Suprapubic skin (tissue), 4 donors: ENCODE results near the gene KIAA1671. TPM values are rescaled to one million over a fixed set of nuclear protein-coding genes. Genes with fewer than 3 reads are reported as not detected.
A peak's percentile ranks its signal among the peaks of the same experiment; 100 is the strongest.

Experiments used
- DNase-seq, 2 donors: peaks; one replicate each; pipeline ENCODE4 v3.0.0-alpha.2; 2019; ENCODE audit warnings: low spot score in 2 of 2
- H3K27ac ChIP-seq: fragments of 200-600 bp; sonication (generic); one replicate; pipeline ENCODE4 v1.5.1; 2019
- H3K27me3 ChIP-seq: fragments of 200-600 bp; sonication (generic); one replicate; pipeline ENCODE4 v1.5.1; 2019
- H3K36me3 ChIP-seq: fragments of 200-600 bp; sonication (generic); one replicate; pipeline ENCODE4 v1.5.1; 2019
- H3K4me1 ChIP-seq: fragments of 200-600 bp; sonication (generic); one replicate; pipeline ENCODE4 v1.5.1; 2019
- H3K4me3 ChIP-seq: fragments of 200-600 bp; sonication (generic); one replicate; pipeline ENCODE4 v1.5.1; 2019; ENCODE audit warnings: mild to moderate bottlenecking
- H3K9me3 ChIP-seq: fragments of 200-600 bp; sonication (generic); one replicate; pipeline ENCODE4 v1.5.1; 2019
- EP300 ChIP-seq: sonication (generic); formaldehyde crosslinking; IDR thresholded peaks from one replicate; pipeline ENCODE4 v1.6.1; 2017; ENCODE audit warnings: antibody characterized with exemption
- POLR2A ChIP-seq, 2 donors: fragments of 450-650 bp; IDR thresholded peaks; one replicate each; pipeline ENCODE4 v1.6.1; 2017; ENCODE audit warnings: antibody characterized with exemption in 2 of 2, mild to moderate bottlenecking in 2 of 2, moderate library complexity in 2 of 2
- POLR2AphosphoS5 ChIP-seq, 3 donors: sonication (generic); formaldehyde crosslinking; IDR thresholded peaks; one replicate each; pipeline ENCODE4 v1.6.1; 2017; ENCODE audit warnings: antibody characterized with exemption in 3 of 3
- WGBS: methylation state at CpG from one replicate; pipeline ENCODE4 v1.1.5; 2018; 5-methylcytosine and 5-hydroxymethylcytosine counted together
- total RNA-seq, 4 donors: library from RNA; depleted of rRNA; stranded (reverse); fragments of >200 nt; gene quantifications; one replicate each; pipeline ENCODE4 v1.1.0, GENCODE V29; 2016
- TF ChIP-seq, protein P1 (sequence below), 2 donors: fragments of 200-600 bp in 1 of 2; fragments of 450-650 bp in 1 of 2; sonication (generic) in 1 of 2; IDR thresholded peaks; one replicate each; pipeline ENCODE4 v1.5.1; 2016 to 2019; ENCODE audit warnings: antibody characterized with exemption in 2 of 2, mild to moderate bottlenecking in 1 of 2, moderate library complexity in 1 of 2

Gene KIAA1671
- total RNA-seq, 4 donors from 2014 or later: 74.4 to 116 (median 97.0) TPM

GRCh38 chr22:25162561-25162960 is 210.0 kb downstream of the KIAA1671 start:
- Histone ChIP-seq H3K4me3 (no peak overlapping the region), H3K9me3 (no peaks in the 10 kb centered on the region), H3K27ac (peak overlapping the region; percentile 11), H3K36me3 (no peaks in the 10 kb centered on the region), H3K27me3 (no peaks in the 10 kb centered on the region), H3K4me1 (peaks cover 38% of the 10 kb centered on the region)
- no peak for TF ChIP-seq EP300
- TF ChIP-seq, protein P1, sequence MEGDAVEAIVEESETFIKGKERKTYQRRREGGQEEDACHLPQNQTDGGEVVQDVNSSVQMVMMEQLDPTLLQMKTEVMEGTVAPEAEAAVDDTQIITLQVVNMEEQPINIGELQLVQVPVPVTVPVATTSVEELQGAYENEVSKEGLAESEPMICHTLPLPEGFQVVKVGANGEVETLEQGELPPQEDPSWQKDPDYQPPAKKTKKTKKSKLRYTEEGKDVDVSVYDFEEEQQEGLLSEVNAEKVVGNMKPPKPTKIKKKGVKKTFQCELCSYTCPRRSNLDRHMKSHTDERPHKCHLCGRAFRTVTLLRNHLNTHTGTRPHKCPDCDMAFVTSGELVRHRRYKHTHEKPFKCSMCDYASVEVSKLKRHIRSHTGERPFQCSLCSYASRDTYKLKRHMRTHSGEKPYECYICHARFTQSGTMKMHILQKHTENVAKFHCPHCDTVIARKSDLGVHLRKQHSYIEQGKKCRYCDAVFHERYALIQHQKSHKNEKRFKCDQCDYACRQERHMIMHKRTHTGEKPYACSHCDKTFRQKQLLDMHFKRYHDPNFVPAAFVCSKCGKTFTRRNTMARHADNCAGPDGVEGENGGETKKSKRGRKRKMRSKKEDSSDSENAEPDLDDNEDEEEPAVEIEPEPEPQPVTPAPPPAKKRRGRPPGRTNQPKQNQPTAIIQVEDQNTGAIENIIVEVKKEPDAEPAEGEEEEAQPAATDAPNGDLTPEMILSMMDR (IDR thresholded peaks at IDR 0.05): no peak
- no peak for TF ChIP-seq POLR2AphosphoS5 (IDR thresholded peaks at IDR 0.05)
- no peak for TF ChIP-seq POLR2A (IDR thresholded peaks at IDR 0.05)
- DNase-seq: no peak
- WGBS: 67% methylated on average over 1 of the region's 1 CpG

DNA sequence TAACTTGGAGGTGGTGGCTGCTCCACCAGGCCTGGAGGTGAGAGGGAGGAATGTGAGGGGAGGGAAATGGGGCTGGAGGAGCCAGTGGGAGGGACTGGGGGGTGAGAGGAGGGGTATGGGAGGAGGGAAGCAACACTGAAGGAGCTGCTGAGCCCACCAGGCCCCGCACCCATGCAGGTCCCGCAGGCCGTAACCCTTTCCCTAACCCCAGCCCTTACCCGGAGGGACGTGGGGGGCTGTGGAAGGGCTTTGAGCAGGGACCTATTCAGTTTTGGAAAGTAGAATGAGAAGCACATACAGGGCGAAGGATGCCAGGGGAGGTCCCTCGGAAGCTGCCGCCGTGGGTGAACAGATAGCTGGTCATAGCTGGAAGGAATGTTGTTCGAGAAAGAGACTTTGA is 213.3 kb downstream of the KIAA1671 start:
- peaks cover 19% of the 10 kb centered on the region for H3K4me1 ChIP-seq
- H3K9me3 ChIP-seq: no peaks in the 10 kb centered on the region
- no peak for TF ChIP-seq POLR2A (IDR thresholded peaks at IDR 0.05)
- TF ChIP-seq EP300: no peak
- no peak for TF ChIP-seq POLR2AphosphoS5 (IDR thresholded peaks at IDR 0.05)
- TF ChIP-seq, protein P1 (IDR thresholded peaks at IDR 0.05): no peak
- WGBS: 90% methylated on average over 10 of the region's 10 CpGs
- H3K4me3 ChIP-seq: no peak overlapping the region
- no peaks in the 10 kb centered on the region for H3K27me3 ChIP-seq
- H3K27ac ChIP-seq: peak overlapping the region; percentile 59
- no peak for DNase-seq
- H3K36me3 ChIP-seq: peaks cover 4% of the 10 kb centered on the region

DNA sequence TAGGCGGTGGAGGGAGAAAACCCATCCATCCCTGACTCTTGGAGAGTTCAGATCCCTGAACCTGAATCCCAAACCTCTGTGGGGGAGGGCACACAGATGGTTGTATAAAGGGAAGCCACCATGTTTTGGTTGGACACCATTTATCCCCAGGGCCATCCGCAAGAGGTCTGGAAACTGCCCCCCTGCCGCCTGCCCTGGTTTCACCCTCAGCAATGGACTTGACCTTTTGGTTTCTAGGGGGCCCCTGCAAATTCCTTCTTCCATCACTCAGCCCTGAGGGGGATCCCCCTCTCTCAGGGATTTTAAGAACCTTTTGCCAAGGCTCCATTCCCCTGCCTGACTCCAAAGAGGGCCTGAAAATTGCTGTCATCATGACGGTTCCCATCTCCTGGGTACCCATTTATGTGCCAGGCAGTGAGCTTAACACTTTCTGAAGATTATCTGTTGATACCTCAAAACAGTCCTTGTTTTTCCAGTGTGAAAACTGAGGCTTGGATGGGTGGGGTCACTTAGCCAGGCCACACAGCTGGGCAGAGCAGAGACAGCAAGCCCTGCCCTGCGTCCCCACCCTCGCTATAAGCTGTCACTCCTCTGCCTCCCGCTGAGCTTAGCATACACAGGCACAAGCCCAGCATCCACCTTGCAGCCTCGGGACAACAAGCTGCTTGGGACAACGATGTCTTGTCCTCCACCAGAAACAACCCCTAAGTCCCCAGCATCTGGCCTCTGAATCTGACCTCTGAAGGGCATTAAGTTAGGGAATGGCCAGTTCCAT is 213.9 kb downstream of the KIAA1671 start:
- no peak overlapping the region for H3K27ac ChIP-seq

GRCh38 chr22:25167082-25167481 is 214.6 kb downstream of the KIAA1671 start:
- Histone ChIP-seq H3K27ac (no peak overlapping the region), H3K9me3 (no peaks in the 10 kb centered on the region), H3K4me1 (peaks cover 19% of the 10 kb centered on the region), H3K4me3 (no peak overlapping the region), H3K27me3 (no peaks in the 10 kb centered on the region), H3K36me3 (peaks cover 5% of the 10 kb centered on the region)
- TF ChIP-seq EP300 (no peak), POLR2A (IDR thresholded peaks at IDR 0.05) (no peak)
- TF ChIP-seq, protein P1 (IDR thresholded peaks at IDR 0.05): no peak
- WGBS: 83% methylated on average over 3 of the region's 7 CpGs
- no peak for DNase-seq

More for the DNA sequence above, 213.9 kb downstream of the KIAA1671 start:
- Histone ChIP-seq H3K9me3 (no peaks in the 10 kb centered on the region), H3K27me3 (no peaks in the 10 kb centered on the region), H3K4me1 (peaks cover 19% of the 10 kb centered on the region), H3K4me3 (no peak overlapping the region), H3K36me3 (peaks cover 5% of the 10 kb centered on the region)
- WGBS: 79% methylated on average over 5 of the region's 9 CpGs
- TF ChIP-seq EP300: no peak
- TF ChIP-seq, protein P1 (IDR thresholded peaks at IDR 0.05): no peak
- no peak for DNase-seq

DNA sequence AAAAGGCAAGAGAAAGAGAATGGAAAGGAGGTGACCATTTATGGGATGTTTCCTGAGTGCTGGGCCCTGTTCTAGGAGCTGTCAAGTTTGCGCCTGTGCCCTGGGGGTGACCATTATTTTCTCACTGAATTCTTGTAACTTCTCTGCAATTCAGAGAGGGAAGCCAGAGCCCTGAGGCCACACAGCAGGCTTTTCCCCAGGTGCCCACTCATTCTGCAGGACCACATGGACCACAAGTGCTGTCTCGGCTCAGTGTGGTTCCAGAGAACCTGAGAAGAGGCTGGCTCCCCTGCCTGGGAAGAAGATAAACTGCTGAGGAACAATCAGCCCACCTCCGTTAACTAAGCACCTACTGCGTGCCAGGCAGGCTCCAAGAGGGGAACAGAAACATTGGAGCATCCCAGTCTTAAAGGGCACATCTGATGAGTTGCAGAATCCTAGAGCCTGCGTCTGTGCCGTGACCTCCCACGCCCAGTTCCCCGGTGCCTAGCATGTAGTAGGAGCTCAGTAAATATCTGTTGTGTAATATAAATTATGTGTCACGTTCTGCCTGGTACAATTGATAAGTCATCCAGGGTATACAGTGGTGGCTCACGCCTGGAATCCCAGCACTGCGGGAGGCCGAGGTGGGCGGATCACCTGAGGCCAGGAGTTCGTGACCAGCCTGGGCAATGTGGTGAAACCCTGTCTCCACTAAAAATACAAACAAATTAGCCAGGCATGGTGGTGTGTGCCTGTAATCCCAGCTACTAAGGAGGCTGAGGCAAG is 215.5 kb downstream of the KIAA1671 start:
- H3K27me3 ChIP-seq: no peaks in the 10 kb centered on the region
- no peak for DNase-seq
- no peak overlapping the region for H3K4me3 ChIP-seq
- TF ChIP-seq EP300 (no peak), POLR2AphosphoS5 (IDR thresholded peaks at IDR 0.05) (no peak), POLR2A (IDR thresholded peaks at IDR 0.05) (no peak)
- TF ChIP-seq, protein P1 (IDR thresholded peaks at IDR 0.05): no peak
- WGBS: 76% methylated on average over 14 of the region's 14 CpGs
- no peaks in the 10 kb centered on the region for H3K9me3 ChIP-seq
- peaks cover 13% of the 10 kb centered on the region for H3K36me3 ChIP-seq
- peak overlapping the region; percentile 25 for H3K27ac ChIP-seq
- H3K4me1 ChIP-seq: peaks cover 19% of the 10 kb centered on the region
